ENCODE results near the gene TLN1. TPM values are rescaled to one million over a fixed set of nuclear protein-coding genes. Genes with fewer than 3 reads are reported as not detected.

The TLN1 gene
- total RNA-seq, 2 donors from 2014 or later, result 177 to 196 TPM

DNA sequence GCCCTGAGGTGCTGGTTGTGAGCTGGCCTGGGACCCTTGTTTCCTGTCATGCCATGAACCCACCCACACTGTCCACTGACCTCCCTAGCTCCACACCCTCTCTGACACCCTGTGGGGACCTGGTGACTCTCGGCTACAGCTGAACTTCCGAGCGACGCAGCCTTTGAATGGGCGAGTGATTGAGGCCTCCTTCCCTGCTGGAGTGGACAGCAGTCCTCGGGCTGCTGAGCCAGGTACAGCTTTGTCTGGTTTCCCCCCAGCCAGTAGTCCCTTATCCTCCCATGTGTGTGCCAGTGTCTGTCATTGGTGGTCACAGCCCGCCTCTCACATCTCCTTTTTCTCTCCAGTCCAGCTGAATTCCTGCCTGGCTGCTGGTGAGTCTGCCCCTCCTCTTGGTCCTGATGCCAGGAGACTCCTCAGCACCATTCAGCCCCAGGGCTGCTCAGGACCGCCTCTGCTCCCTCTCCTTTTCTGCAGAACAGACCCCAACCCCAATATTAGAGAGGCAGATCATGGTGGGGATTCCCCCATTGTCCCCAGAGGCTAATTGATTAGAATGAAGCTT lies 52.1 kb downstream of the TLN1 start:
- H3K9me3 ChIP-seq, result no peaks in the 10 kb centered on the region
- no peak overlapping the region for H3K9ac ChIP-seq (ENCODE audit: low read depth in 2 of 2, low read length in 2 of 2)
- H3K36me3 ChIP-seq, result no peaks in the 10 kb centered on the region
- H3K27ac ChIP-seq, result no peak overlapping the region
- TF ChIP-seq, protein P1, sequence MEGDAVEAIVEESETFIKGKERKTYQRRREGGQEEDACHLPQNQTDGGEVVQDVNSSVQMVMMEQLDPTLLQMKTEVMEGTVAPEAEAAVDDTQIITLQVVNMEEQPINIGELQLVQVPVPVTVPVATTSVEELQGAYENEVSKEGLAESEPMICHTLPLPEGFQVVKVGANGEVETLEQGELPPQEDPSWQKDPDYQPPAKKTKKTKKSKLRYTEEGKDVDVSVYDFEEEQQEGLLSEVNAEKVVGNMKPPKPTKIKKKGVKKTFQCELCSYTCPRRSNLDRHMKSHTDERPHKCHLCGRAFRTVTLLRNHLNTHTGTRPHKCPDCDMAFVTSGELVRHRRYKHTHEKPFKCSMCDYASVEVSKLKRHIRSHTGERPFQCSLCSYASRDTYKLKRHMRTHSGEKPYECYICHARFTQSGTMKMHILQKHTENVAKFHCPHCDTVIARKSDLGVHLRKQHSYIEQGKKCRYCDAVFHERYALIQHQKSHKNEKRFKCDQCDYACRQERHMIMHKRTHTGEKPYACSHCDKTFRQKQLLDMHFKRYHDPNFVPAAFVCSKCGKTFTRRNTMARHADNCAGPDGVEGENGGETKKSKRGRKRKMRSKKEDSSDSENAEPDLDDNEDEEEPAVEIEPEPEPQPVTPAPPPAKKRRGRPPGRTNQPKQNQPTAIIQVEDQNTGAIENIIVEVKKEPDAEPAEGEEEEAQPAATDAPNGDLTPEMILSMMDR (IDR thresholded peaks at IDR 0.05), result no peak
- peaks cover 9% of the 10 kb centered on the region for H3K4me1 ChIP-seq
- intact Hi-C loops (cut with DNase I), result no loop called here
- no peaks in the 10 kb centered on the region for H3K27me3 ChIP-seq
- no peak overlapping the region for H3K4me3 ChIP-seq
- no peak for DNase-seq

DNA sequence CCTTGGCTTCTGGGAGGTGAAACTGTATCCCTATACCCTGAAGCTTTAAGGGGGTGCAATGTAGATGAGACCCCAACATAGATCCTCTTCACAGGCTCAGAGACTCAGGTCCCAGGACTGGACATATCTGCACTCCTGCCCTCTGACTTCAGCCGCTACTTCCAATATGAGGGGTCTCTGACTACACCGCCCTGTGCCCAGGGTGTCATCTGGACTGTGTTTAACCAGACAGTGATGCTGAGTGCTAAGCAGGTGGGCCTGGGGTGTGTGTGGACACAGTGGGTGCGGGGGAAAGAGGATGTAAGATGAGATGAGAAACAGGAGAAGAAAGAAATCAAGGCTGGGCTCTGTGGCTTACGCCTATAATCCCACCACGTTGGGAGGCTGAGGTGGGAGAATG lies 52.9 kb downstream of the TLN1 start:
- Histone ChIP-seq H3K27me3 (no peaks in the 10 kb centered on the region), H3K4me3 (no peak overlapping the region), H3K4me1 (peaks cover 9% of the 10 kb centered on the region), H3K27ac (no peak overlapping the region), H3K36me3 (no peaks in the 10 kb centered on the region), H3K9ac (ENCODE audit: low read depth in 2 of 2, low read length in 2 of 2) (no peak overlapping the region), H3K9me3 (no peaks in the 10 kb centered on the region)
- intact Hi-C loops (cut with DNase I), result no loop called here
- TF ChIP-seq, protein P1 (IDR thresholded peaks at IDR 0.05), result no peak
- DNase-seq, result no peak

DNA sequence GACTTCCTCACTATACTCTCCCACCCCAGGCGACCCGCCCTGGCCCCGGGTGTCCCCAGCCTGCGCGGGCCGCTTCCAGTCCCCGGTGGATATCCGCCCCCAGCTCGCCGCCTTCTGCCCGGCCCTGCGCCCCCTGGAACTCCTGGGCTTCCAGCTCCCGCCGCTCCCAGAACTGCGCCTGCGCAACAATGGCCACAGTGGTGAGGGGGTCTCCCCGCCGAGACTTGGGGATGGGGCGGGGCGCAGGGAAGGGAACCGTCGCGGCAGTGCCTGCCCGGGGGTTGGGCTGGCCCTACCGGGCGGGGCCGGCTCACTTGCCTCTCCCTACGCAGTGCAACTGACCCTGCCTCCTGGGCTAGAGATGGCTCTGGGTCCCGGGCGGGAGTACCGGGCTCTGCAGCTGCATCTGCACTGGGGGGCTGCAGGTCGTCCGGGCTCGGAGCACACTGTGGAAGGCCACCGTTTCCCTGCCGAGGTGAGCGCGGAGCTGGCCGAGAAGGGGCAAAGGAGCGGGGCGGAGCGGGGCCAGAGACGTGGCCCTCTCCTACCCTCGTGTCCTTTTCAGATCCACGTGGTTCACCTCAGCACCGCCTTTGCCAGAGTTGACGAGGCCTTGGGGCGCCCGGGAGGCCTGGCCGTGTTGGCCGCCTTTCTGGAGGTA lies 56.1 kb downstream of the TLN1 start:
- Histone ChIP-seq H3K4me1 (peaks cover 9% of the 10 kb centered on the region), H3K36me3 (no peaks in the 10 kb centered on the region), H3K9me3 (no peaks in the 10 kb centered on the region), H3K4me3 (peak overlapping the region; percentile 44), H3K27ac (no peak overlapping the region), H3K9ac (ENCODE audit: low read depth in 2 of 2, low read length in 2 of 2) (peak overlapping the region; percentile 51 to 62), H3K27me3 (no peaks in the 10 kb centered on the region)
- TF ChIP-seq, protein P1 (IDR thresholded peaks at IDR 0.05), result no peak
- intact Hi-C loops (cut with DNase I), result no loop called here
- DNase-seq, result peak; percentile 57

DNA sequence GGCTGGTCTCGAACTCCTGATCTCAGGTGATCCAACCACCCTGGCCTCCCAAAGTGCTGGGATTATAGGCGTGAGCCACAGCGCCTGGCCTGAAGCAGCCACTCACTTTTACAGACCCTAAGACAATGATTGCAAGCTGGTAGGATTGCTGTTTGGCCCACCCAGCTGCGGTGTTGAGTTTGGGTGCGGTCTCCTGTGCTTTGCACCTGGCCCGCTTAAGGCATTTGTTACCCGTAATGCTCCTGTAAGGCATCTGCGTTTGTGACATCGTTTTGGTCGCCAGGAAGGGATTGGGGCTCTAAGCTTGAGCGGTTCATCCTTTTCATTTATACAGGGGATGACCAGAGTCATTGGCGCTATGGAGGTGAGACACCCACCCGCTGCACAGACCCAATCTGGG lies 56.8 kb downstream of the TLN1 start:
- H3K4me1 ChIP-seq, result peaks cover 9% of the 10 kb centered on the region
- H3K9ac ChIP-seq (ENCODE audit: low read depth in 2 of 2, low read length in 2 of 2), result peak overlapping the region; percentile 51 to 62
- no peaks in the 10 kb centered on the region for H3K9me3 ChIP-seq
- H3K27me3 ChIP-seq, result no peaks in the 10 kb centered on the region
- DNase-seq, result no peak
- no peak overlapping the region for H3K27ac ChIP-seq
- intact Hi-C loops (cut with DNase I), result no loop called here
- TF ChIP-seq, protein P1 (IDR thresholded peaks at IDR 0.05), result no peak
- peak overlapping the region; percentile 44 for H3K4me3 ChIP-seq
- H3K36me3 ChIP-seq, result no peaks in the 10 kb centered on the region

DNA sequence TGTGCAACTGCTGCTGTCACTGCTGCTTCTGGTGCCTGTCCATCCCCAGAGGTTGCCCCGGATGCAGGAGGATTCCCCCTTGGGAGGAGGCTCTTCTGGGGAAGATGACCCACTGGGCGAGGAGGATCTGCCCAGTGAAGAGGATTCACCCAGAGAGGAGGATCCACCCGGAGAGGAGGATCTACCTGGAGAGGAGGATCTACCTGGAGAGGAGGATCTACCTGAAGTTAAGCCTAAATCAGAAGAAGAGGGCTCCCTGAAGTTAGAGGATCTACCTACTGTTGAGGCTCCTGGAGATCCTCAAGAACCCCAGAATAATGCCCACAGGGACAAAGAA lies 58.0 kb downstream of the TLN1 start:
- Histone ChIP-seq H3K9me3 (no peaks in the 10 kb centered on the region), H3K4me3 (no peak overlapping the region), H3K9ac (ENCODE audit: low read depth in 2 of 2, low read length in 2 of 2) (peak overlapping the region in 1 of 2 donors; percentile 34), H3K27me3 (no peaks in the 10 kb centered on the region), H3K4me1 (peaks cover 9% of the 10 kb centered on the region), H3K27ac (no peak overlapping the region), H3K36me3 (no peaks in the 10 kb centered on the region)
- TF ChIP-seq, protein P1 (IDR thresholded peaks at IDR 0.05), result no peak
- intact Hi-C loops (cut with DNase I), result no loop called here
- no peak for DNase-seq

Measured in colonic mucosa (tissue), 4 donors.